Measurements from ENCODE around the gene TBC1D2. TPM values are rescaled to one million over a fixed set of nuclear protein-coding genes. Genes with fewer than 3 reads are reported as not detected.
A peak's percentile ranks its signal among the peaks of the same experiment; 100 is the strongest.

TBC1D2 gene
- total and polyA plus RNA-seq, 2 of the 13 experiments (the other 11 are each of a cell fraction or from before 2014, with no cell fraction given) = 2.0 to 2.8 TPM

- no peak for TF ChIP-seq SCMH1 (CRISPR knock-in tag; IDR thresholded peaks at IDR 0.05; ENCODE audit: borderline replicate concordance)
- TF ChIP-seq MED13 (CRISPR knock-in tag; IDR thresholded peaks at IDR 0.05) = 0 out of 2 replicates have a peak, but pooled peaks have one; percentile 34
- TF ChIP-seq ZNF607 (CRISPR knock-in tag; IDR thresholded peaks at IDR 0.05; ENCODE audit: borderline replicate concordance) = peak; percentile 89; the same call in 1 of the 2 replicates
- TF ChIP-seq RFXAP (CRISPR knock-in tag; IDR thresholded peaks at IDR 0.05; ENCODE audit: borderline replicate concordance) = peak; percentile 81; the same call in 1 of the 2 replicates
- no peak for TF ChIP-seq ZKSCAN1 (IDR thresholded peaks at IDR 0.05; ENCODE audit: low read length)
- 0 out of 2 replicates have a peak, but pooled peaks have one; percentile 9 for TF ChIP-seq TBX3 (IDR thresholded peaks at IDR 0.05; ENCODE audit: borderline replicate concordance)
- no peak; the same call in 1 of the 2 replicates for TF ChIP-seq BCL3 (CRISPR knock-in tag; IDR thresholded peaks at IDR 0.05)
- 0 out of 2 replicates have a peak, but pooled peaks have one; percentile 10 for TF ChIP-seq CC2D1A (CRISPR knock-in tag; IDR thresholded peaks at IDR 0.05)
- peak; percentile 93 for TF ChIP-seq PRDM15 (CRISPR knock-in tag; IDR thresholded peaks at IDR 0.05)
- TF ChIP-seq, protein P1, sequence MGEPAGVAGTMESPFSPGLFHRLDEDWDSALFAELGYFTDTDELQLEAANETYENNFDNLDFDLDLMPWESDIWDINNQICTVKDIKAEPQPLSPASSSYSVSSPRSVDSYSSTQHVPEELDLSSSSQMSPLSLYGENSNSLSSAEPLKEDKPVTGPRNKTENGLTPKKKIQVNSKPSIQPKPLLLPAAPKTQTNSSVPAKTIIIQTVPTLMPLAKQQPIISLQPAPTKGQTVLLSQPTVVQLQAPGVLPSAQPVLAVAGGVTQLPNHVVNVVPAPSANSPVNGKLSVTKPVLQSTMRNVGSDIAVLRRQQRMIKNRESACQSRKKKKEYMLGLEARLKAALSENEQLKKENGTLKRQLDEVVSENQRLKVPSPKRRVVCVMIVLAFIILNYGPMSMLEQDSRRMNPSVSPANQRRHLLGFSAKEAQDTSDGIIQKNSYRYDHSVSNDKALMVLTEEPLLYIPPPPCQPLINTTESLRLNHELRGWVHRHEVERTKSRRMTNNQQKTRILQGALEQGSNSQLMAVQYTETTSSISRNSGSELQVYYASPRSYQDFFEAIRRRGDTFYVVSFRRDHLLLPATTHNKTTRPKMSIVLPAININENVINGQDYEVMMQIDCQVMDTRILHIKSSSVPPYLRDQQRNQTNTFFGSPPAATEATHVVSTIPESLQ (CRISPR knock-in tag; conservative IDR thresholded peaks at IDR 0.05) = no peak
- no peak for TF ChIP-seq RFX3 (CRISPR knock-in tag; IDR thresholded peaks at IDR 0.05)
- TF ChIP-seq ZNF569 (CRISPR knock-in tag; IDR thresholded peaks at IDR 0.05; ENCODE audit: borderline replicate concordance) = no peak
- TF ChIP-seq TBL1XR1 (IDR thresholded peaks at IDR 0.05; ENCODE audit: borderline replicate concordance, low read length, partially characterized antibody) = no peak
- TF ChIP-seq, protein P2, sequence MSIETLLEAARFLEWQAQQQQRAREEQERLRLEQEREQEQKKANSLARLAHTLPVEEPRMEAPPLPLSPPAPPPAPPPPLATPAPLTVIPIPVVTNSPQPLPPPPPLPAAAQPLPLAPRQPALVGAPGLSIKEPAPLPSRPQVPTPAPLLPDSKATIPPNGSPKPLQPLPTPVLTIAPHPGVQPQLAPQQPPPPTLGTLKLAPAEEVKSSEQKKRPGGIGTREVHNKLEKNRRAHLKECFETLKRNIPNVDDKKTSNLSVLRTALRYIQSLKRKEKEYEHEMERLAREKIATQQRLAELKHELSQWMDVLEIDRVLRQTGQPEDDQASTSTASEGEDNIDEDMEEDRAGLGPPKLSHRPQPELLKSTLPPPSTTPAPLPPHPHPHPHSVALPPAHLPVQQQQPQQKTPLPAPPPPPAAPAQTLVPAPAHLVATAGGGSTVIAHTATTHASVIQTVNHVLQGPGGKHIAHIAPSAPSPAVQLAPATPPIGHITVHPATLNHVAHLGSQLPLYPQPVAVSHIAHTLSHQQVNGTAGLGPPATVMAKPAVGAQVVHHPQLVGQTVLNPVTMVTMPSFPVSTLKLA (IDR thresholded peaks at IDR 0.05) = no peak
- TF ChIP-seq PHF8 (CRISPR knock-in tag; IDR thresholded peaks at IDR 0.05) = peak; percentile 92
- peak; percentile 91 for TF ChIP-seq KAT8 (CRISPR knock-in tag; IDR thresholded peaks at IDR 0.05)
- no peak for TF ChIP-seq ZNF20 (CRISPR knock-in tag; IDR thresholded peaks at IDR 0.05)
- TF ChIP-seq DZIP1 (CRISPR knock-in tag; IDR thresholded peaks at IDR 0.05) = no peak
Observed at GRCh38 chr9:98255578-98256296, at the start of gene TBC1D2 (continued).

Measured in HepG2 (cell line).